SU-DHL-6 (cell line): Measurements from ENCODE around the gene HERC5.

ENCODE experiments used
- CTCF ChIP-seq: fragments of 200-600 bp; sonication (generic); IDR thresholded peaks from one replicate; pipeline ENCODE4 v1.5.1; 2017; ENCODE audit warnings: antibody characterized with exemption, mild to moderate bottlenecking, low read length, moderate library complexity; ENCODE audit not compliant: insufficient read depth, poor library complexity, severe bottlenecking
- EZH2phosphoT487 ChIP-seq: fragments of 200-600 bp; sonication (generic), shearing (Covaris generic); conservative IDR thresholded peaks from 2 replicates; pipeline ENCODE4 v1.6.1; 2018; ENCODE audit warnings: mild to moderate bottlenecking, antibody characterized with exemption, low read length, moderate library complexity, mixed read lengths

DNA sequence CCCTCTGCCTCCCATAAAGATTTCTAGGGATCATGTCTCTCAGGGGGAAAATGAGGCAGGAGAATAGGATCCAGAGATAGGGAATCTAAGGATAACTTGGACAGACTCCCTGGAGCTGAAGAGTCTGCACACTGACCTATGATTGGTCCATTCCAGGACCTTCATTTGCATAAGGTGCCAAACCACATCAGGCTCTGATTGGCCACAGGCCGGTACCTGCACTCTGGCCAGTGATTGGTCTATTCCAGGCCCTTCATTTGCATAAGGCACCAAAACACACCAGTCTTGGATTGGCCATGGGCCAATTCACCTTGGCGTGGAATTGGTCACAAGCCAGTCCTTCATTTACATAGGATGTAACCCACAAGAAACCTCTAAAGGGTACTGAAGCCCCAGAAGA lies 4.0 kb upstream of the HERC5 start:
- no peak for TF ChIP-seq CTCF
- TF ChIP-seq EZH2phosphoT487, result no peak
